Nephron progenitor cell (in vitro differentiated cells): ENCODE results near the gene STK39.

ENCODE experiments used
- DNase-seq: peaks from one replicate; pipeline ENCODE4 v3.0.0; 2021
- H3K27ac Mint-ChIP-seq: 2 replicates; pipeline ENCODE4 v1.8.0; 2021; ENCODE audit warnings: mild to moderate bottlenecking, moderate library complexity, mixed read lengths
- H3K27me3 Mint-ChIP-seq: 2 replicates; pipeline ENCODE4 v1.8.0; 2021; ENCODE audit warnings: mild to moderate bottlenecking, low read depth, mixed read lengths; ENCODE audit not compliant: poor library complexity
- H3K36me3 Mint-ChIP-seq: 2 replicates; pipeline ENCODE4 v1.8.0; 2021; ENCODE audit warnings: low read depth, mixed read lengths
- H3K4me1 Mint-ChIP-seq: 2 replicates; pipeline ENCODE4 v1.8.0; 2021; ENCODE audit warnings: mixed read lengths
- H3K4me3 Mint-ChIP-seq: 2 replicates; pipeline ENCODE4 v1.8.0; 2021; ENCODE audit warnings: mild to moderate bottlenecking, moderate library complexity, mixed read lengths
- H3K9me3 Mint-ChIP-seq: 2 replicates; pipeline ENCODE4 v1.8.0; 2021; ENCODE audit warnings: mild to moderate bottlenecking, moderate library complexity, mixed read lengths
- TF ChIP-seq, protein P1 (sequence below): fragments of 200-600 bp; sonication (generic); IDR thresholded peaks from 2 replicates; pipeline ENCODE4 v1.5.0; 2021; ENCODE audit warnings: antibody characterized with exemption

The STK39 gene

DNA sequence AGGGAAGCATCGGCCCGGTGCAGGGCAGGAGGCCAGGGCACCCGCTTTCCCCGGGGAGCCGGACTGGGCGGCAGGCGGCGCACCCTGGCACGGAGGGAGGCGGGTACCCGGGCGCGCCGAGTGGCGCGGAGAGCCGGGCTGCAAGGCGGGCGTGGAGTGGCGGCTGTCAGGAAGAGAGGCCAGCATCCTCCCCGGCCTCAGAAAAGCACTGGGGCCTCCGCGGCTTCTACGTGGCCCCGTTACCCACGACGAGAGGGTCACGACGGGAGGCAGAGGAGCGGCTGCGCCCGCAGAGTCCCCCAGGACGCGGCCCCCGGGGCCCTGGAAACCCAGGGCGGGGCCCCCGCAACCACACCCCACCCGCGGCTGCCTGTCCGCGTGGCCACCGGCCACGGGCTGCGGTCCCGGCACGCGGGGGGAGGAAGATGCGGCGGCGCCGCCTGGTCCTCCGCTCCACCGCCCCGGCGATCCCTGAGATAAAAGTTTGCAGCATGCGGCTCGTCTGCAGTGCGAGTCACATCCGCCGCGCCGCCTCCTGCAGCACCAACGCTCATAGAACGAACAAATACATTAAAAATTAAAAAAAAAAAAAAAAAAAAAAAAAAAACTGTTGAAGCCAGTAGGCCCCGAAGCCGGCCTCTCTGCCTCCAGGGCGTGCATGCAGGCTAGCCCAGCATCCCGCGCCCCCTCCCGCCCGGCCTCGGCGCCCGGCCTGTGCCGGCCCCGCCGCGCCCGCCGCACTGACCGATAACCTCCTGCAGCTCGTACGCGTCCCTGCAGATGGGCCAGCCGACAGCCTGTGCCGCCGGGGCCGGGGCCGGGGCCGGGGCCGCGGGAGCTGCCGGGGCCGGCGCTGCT, 683 bp downstream of the STK39 start:
- TF ChIP-seq, protein P1, sequence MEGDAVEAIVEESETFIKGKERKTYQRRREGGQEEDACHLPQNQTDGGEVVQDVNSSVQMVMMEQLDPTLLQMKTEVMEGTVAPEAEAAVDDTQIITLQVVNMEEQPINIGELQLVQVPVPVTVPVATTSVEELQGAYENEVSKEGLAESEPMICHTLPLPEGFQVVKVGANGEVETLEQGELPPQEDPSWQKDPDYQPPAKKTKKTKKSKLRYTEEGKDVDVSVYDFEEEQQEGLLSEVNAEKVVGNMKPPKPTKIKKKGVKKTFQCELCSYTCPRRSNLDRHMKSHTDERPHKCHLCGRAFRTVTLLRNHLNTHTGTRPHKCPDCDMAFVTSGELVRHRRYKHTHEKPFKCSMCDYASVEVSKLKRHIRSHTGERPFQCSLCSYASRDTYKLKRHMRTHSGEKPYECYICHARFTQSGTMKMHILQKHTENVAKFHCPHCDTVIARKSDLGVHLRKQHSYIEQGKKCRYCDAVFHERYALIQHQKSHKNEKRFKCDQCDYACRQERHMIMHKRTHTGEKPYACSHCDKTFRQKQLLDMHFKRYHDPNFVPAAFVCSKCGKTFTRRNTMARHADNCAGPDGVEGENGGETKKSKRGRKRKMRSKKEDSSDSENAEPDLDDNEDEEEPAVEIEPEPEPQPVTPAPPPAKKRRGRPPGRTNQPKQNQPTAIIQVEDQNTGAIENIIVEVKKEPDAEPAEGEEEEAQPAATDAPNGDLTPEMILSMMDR, result no peak
- no peaks in the 10 kb centered on the region for H3K36me3 Mint-ChIP-seq
- H3K4me3 Mint-ChIP-seq, result peak overlapping the region; percentile 98
- H3K27ac Mint-ChIP-seq, result peak overlapping the region; percentile 86
- peak; percentile 59 for DNase-seq
- H3K27me3 Mint-ChIP-seq, result peaks cover 12% of the 10 kb centered on the region
- H3K9me3 Mint-ChIP-seq, result no peaks in the 10 kb centered on the region
- H3K4me1 Mint-ChIP-seq, result peaks cover 52% of the 10 kb centered on the region

DNA sequence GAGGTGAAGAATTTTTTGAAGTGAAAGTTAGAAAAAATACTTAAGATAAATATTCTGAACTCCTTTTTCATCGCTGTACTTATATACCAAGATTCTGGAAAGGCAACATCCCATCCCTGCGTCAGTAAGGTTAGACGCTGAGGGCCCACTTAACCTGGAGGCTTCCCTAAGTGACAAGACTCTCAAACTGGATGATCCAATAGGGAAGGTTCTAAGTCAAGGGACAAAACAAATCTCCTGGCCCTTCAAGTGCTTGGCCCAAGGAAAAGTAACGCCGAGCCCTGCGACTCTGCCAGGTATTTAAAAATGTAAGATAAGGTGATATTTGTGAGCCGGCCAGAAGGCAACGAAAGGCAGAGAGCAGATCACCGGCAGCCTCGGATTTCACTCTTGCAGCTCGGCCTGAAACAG, 1.3 kb downstream of the STK39 start:
- H3K4me3 Mint-ChIP-seq, result peak overlapping the region; percentile 98
- no peaks in the 10 kb centered on the region for H3K9me3 Mint-ChIP-seq
- TF ChIP-seq, protein P1, result no peak
- no peak for DNase-seq
- peak overlapping the region; percentile 86 for H3K27ac Mint-ChIP-seq
- H3K4me1 Mint-ChIP-seq, result peaks cover 52% of the 10 kb centered on the region
- H3K36me3 Mint-ChIP-seq, result no peaks in the 10 kb centered on the region
- H3K27me3 Mint-ChIP-seq, result peaks cover 12% of the 10 kb centered on the region

DNA sequence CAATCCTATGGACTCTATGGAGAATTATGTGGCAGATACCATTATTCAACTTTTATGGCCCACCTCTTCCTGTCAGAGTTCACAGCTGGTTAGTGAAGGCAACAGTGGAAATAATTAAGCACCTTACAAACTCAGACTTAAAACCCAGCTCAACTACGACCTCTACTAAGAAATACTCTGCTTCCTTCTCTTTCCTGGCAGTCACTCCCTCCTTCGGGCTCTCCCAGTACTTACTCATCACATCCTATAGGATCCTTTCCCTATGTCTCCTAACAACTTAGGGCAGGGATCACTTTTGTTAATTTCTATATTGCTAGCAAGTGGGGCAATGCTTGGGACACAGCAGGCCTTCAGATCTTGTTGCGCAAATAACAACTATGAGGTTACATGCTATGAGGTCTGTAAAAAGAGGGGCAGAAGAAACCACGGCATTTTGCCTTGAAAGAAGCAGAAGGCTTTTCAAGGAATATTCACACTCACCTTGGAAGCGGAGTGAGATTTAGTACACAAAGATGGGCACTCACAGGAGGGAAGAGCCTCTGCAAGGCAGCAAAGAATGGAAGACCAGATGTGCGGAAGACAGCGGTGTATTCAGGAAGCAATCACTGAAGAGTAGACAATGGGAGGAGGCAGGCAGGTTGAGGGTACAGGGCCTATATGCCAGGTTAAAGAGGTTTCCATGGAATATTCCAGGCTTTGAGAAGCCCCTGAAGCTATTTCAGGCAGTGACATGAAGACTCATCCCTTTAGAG, 2.1 kb downstream of the STK39 start:
- no peak for DNase-seq
- Mint-ChIP-seq H3K36me3 (no peaks in the 10 kb centered on the region), H3K4me1 (peaks cover 52% of the 10 kb centered on the region), H3K4me3 (peak overlapping the region; percentile 82), H3K27me3 (peaks cover 12% of the 10 kb centered on the region), H3K9me3 (no peaks in the 10 kb centered on the region), H3K27ac (peak overlapping the region; percentile 8)
- TF ChIP-seq, protein P1, result no peak

DNA sequence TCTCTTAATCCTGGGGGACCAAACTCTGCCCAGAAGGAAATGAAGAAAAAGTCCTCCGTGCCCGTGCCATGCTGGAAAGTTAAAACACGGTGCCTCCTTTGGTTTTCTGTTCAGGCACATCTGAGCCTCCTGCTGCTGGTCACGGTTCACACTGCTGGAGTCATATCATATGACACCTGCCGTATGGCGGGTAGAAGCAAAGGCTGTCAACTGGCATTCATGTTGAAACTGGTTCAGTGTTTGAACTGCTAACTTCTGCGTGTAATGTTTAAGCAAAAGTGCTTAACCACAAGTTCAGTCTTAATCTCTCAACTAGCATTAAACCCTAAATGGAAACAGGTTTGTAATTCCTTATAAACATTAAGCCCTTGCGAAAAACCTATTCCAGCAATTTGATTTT, 3.1 kb downstream of the STK39 start:
- no peaks in the 10 kb centered on the region for H3K9me3 Mint-ChIP-seq
- TF ChIP-seq, protein P1, result no peak
- no peaks in the 10 kb centered on the region for H3K36me3 Mint-ChIP-seq
- DNase-seq, result peak; percentile 41
- peak overlapping the region; percentile 82 for H3K4me3 Mint-ChIP-seq
- peaks cover 6% of the 10 kb centered on the region for H3K27me3 Mint-ChIP-seq
- H3K27ac Mint-ChIP-seq, result no peak overlapping the region
- H3K4me1 Mint-ChIP-seq, result peaks cover 48% of the 10 kb centered on the region

DNA sequence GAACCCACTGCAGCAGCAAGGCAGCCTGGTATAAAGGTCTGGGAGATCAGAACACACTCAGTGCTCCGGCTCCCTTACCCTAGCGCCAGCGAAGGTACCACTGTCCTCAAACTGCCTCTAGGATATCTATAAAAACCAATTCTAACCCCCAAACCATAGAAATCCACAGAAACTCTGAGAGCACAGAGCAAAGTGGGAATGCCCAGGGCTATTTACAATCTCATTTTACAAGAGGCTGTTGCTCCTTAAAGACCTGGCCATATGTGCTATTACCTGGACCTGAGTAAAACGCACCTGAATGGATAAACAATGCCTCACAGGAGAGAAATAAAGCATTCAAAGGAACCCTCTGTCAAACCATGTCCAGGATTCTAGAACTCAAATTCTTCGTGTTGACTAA, 4.3 kb downstream of the STK39 start:
- Mint-ChIP-seq H3K4me1 (peaks cover 38% of the 10 kb centered on the region), H3K4me3 (peak overlapping the region; percentile 7), H3K27ac (no peak overlapping the region), H3K36me3 (peaks cover 3% of the 10 kb centered on the region), H3K27me3 (peaks cover 6% of the 10 kb centered on the region), H3K9me3 (peaks cover under 1% of the 10 kb centered on the region)
- no peak for DNase-seq
- TF ChIP-seq, protein P1, result no peak
